K562 (cell line): ENCODE data around the gene STX11. TPM values are rescaled to one million over a fixed set of nuclear protein-coding genes. Genes with fewer than 3 reads are reported as not detected.

Experiments used
- ATAC-seq: fragments of 200-7000 bp; cut with Tn5 transposase; 3 replicates; pipeline ENCODE4 v1.9.1; 2020; ENCODE audit warnings: moderate library complexity
- BruUV-seq: library from RNA; stranded (reverse); fragments of 400-500 nt; replicated peaks from 2 replicates; lab custom pipeline; 2021; lab: Mats Ljungman, UMichigan
- CTCF ChIA-PET: fragments of 300-600 bp; formaldehyde crosslinking; extraction: SDS; loops from one replicate; lab custom pipeline; 2021; ENCODE audit warnings: low intra/inter-chr PET ratio; lab: Yijun Ruan, JAX
- POLR2A ChIA-PET: fragments of 300-600, 350-650 bp; sonication (Branson Sonifier 250); formaldehyde crosslinking; extraction: SDS; loops from one replicate; lab custom pipeline; 2021; ENCODE audit warnings: antibody characterized with exemption, inconsistent platforms; lab: Yijun Ruan, JAX
- DNase-seq, 4 experiments: peaks; one replicate each; pipeline versions ENCODE4 v3.0.0 to v3.0.0-alpha.2; 2011 to 2018; ENCODE audit warnings: low spot score in 3 of 4, mixed read lengths in 3 of 4; ENCODE audit errors: extremely low read depth in 1 of 4
- FAIRE-seq: peaks from 2 replicates; lab custom pipeline; 2011; peaks lifted over from hg19 to GRCh38; lab: Jason Lieb, UNC
- H2AFZ ChIP-seq: 2 replicates; pipeline ENCODE4 v1.6.0; 2011; ENCODE audit warnings: low read depth, low read length, control low read depth, inconsistent platforms
- H3K27ac ChIP-seq: fragments of 200-600 bp; 3 replicates; pipeline ENCODE4 v1.8.0; 2011; ENCODE audit warnings: low read depth, mild to moderate bottlenecking, control low read depth, inconsistent platforms, low read length, moderate library complexity, mixed read lengths; ENCODE audit errors: extremely low read depth
- H3K27me3 ChIP-seq, 2 experiments: fragments of 300-600 bp in 1 of 2; 2 replicates in 1 of 2; 3 replicates in 1 of 2; pipeline versions ENCODE4 v1.6.0 to v1.8.0; 2011; ENCODE audit warnings: inconsistent platforms in 2 of 2, low read length in 2 of 2, mild to moderate bottlenecking in 1 of 2, mixed read lengths in 1 of 2, moderate library complexity in 1 of 2; ENCODE audit not compliant: control insufficient read depth in 2 of 2, insufficient read depth in 2 of 2
- H3K36me3 ChIP-seq: fragments of 300-600 bp; 3 replicates; pipeline ENCODE4 v1.8.0; 2011; ENCODE audit warnings: mild to moderate bottlenecking, low read length, inconsistent platforms; ENCODE audit not compliant: control insufficient read depth, insufficient read depth
- H3K4me1 ChIP-seq, 2 experiments: fragments of 200-600 bp in 1 of 2; replicated peaks in 1 of 2; 2 replicates in 1 of 2; 3 replicates in 1 of 2; pipeline versions ENCODE4 v1.5.1 to v1.8.0; 2011; ENCODE audit warnings: inconsistent platforms in 2 of 2, low read length in 2 of 2, mild to moderate bottlenecking in 1 of 2, mixed read lengths in 1 of 2, moderate library complexity in 1 of 2; ENCODE audit not compliant: control insufficient read depth in 2 of 2, insufficient read depth in 2 of 2
- H3K4me2 ChIP-seq: 2 replicates; pipeline ENCODE4 v1.6.1; 2011; ENCODE audit warnings: low read length, control low read depth, inconsistent platforms, mixed read lengths; ENCODE audit not compliant: insufficient read depth
- H3K4me3 ChIP-seq: fragments of 200-600 bp; sonication (generic), shearing (Covaris generic); 2 replicates; pipeline ENCODE4 v1.5.1; 2016; ENCODE audit warnings: control low read depth, inconsistent platforms
- H3K79me2 ChIP-seq: fragments of 200-600 bp; 3 replicates; pipeline ENCODE4 v1.8.0; 2011; ENCODE audit warnings: low read length, inconsistent platforms; ENCODE audit not compliant: control insufficient read depth, insufficient read depth
- H3K9ac ChIP-seq, 2 experiments: 2 replicates each; pipeline versions ENCODE4 v1.6.0 to v1.6.1; 2011; ENCODE audit warnings: low read depth in 2 of 2, low read length in 2 of 2, control low read depth in 1 of 2, inconsistent platforms in 1 of 2, mild to moderate bottlenecking in 1 of 2, mixed read lengths in 1 of 2; ENCODE audit not compliant: insufficient read depth in 1 of 2
- H3K9me1 ChIP-seq: one replicate; pipeline ENCODE4 v1.6.0; 2011; ENCODE audit warnings: inconsistent platforms, mild to moderate bottlenecking, low read length, moderate library complexity; ENCODE audit not compliant: control insufficient read depth, insufficient read depth
- H3K9me3 ChIP-seq: replicated peaks from 2 replicates; pipeline ENCODE4 v1.5.1; 2011; ENCODE audit warnings: low read depth, low read length, inconsistent platforms; ENCODE audit not compliant: control insufficient read depth, insufficient read depth
- H4K20me1 ChIP-seq: replicated peaks from 2 replicates; pipeline ENCODE4 v1.6.1; 2011; ENCODE audit warnings: low read length, inconsistent platforms, mixed read lengths; ENCODE audit not compliant: control insufficient read depth, insufficient read depth
- ADNP ChIP-seq: fragments of 200-800 bp; sonication (Bioruptor generic); IDR thresholded peaks from 2 replicates; pipeline ENCODE4 v1.6.1; 2016; ENCODE audit warnings: missing genetic modification characterization, missing compliant biosample characterization
- CSDE1 ChIP-seq, 2 experiments: fragments of 450-650 bp; IDR thresholded peaks; 2 replicates each; pipeline ENCODE4 v1.6.1; 2016; ENCODE audit warnings: mild to moderate bottlenecking in 1 of 2
- DLX4 ChIP-seq: fragments of 250-450 bp; sonication (Bioruptor Pico); IDR thresholded peaks from 2 replicates; pipeline ENCODE4 v1.6.1; 2021; ENCODE audit warnings: mild to moderate bottlenecking
- FOXP1 ChIP-seq: sonication (generic); formaldehyde crosslinking; IDR thresholded peaks from 2 replicates; pipeline ENCODE4 v1.8.0; 2022; ENCODE audit warnings: mild to moderate bottlenecking, missing genetic modification reagents
- HNRNPLL ChIP-seq: fragments of 200-400 bp; formaldehyde crosslinking; IDR thresholded peaks from 2 replicates; pipeline ENCODE4 v1.6.1; 2017; ENCODE audit warnings: low read length, low read depth, mild to moderate bottlenecking; ENCODE audit not compliant: poor library complexity, severe bottlenecking
- MIER1 ChIP-seq: fragments of 450-650 bp; IDR thresholded peaks from 2 replicates; pipeline ENCODE4 v1.6.1; 2016; ENCODE audit warnings: antibody characterized with exemption, mild to moderate bottlenecking, low read depth
- NFE2L1 ChIP-seq: fragments of 450-650 bp; IDR thresholded peaks from 2 replicates; pipeline ENCODE4 v1.6.1; 2016; ENCODE audit warnings: missing genetic modification characterization, low read depth, mild to moderate bottlenecking, missing compliant biosample characterization, moderate library complexity, borderline replicate concordance
- PRDM10 ChIP-seq: fragments of 450-650 bp; IDR thresholded peaks from 2 replicates; pipeline ENCODE4 v1.6.1; 2018; ENCODE audit not compliant: partially characterized antibody
- SMARCC2 ChIP-seq: fragments of 450-650 bp; IDR thresholded peaks from 2 replicates; pipeline ENCODE4 v1.6.1; 2017; ENCODE audit warnings: antibody characterized with exemption, moderate library complexity, mild to moderate bottlenecking, low read depth
- TCF3 ChIP-seq: sonication (generic); formaldehyde crosslinking; IDR thresholded peaks from 2 replicates; pipeline ENCODE4 v1.4.0; 2020; ENCODE audit warnings: mild to moderate bottlenecking, missing genetic modification reagents
- TRIM25 ChIP-seq: fragments of 450-650 bp; IDR thresholded peaks from 2 replicates; pipeline ENCODE4 v1.7.0; 2016; ENCODE audit warnings: borderline replicate concordance
- ZNF217 ChIP-seq: sonication (generic); formaldehyde crosslinking; IDR thresholded peaks from 2 replicates; pipeline ENCODE4 v1.8.0; 2022; ENCODE audit warnings: mild to moderate bottlenecking, missing genetic modification reagents
- ZNF589 ChIP-seq: fragments of 200-800 bp; sonication (Bioruptor generic); IDR thresholded peaks from 2 replicates; pipeline ENCODE4 v1.6.1; 2016; ENCODE audit warnings: low read depth, missing genetic modification characterization, missing compliant biosample characterization
- WGBS: fragments of 100-300 bp; shearing (Covaris generic); methylation state at CpG from one replicate; pipeline ENCODE4 v1.1.6; 2016; ENCODE audit warnings: low coverage, mixed read lengths; ENCODE audit not compliant: insufficient coverage; ENCODE audit errors: missing lambda C conversion rate; 5-methylcytosine and 5-hydroxymethylcytosine counted together
- in situ Hi-C: fragments of 300-500 bp; cut with MboI; formaldehyde crosslinking; loops from 4 replicates; pipeline ENCODE4 v1.15.0; 2018; ENCODE audit warnings: inconsistent platforms, mixed read lengths
- intact Hi-C: fragments of 100-400 bp; cut with micrococcal nuclease; formaldehyde crosslinking; loops from 2 replicates; pipeline ENCODE4 v1.14.2; 2022
- polyA plus RNA-seq, 8 experiments: library from polyadenylated mRNA; depleted of rRNA in 4 of 8; stranded (reverse) in 5 of 8; unstranded in 3 of 8; fragments of >200 nt; fragmentation: Nextera tagmentation in 2 of 8; fragmentation: Illumina TruSeq in 1 of 8; extraction: Ambion mirVana in 2 of 8; extraction: Trizol in 1 of 8; gene quantifications; 2 replicates each; pipeline versions ENCODE4 v1.2.1 to v1.2.3, GENCODE V29; 2011 to 2014; ENCODE audit warnings: inconsistent platforms in 1 of 8, missing spikeins in 1 of 8
- total RNA-seq, 7 experiments: library from RNA; depleted of rRNA in 6 of 7; stranded (reverse); fragments of >200 nt in 6 of 7; fragmentation: Illumina TruSeq in 2 of 7; extraction: Trizol in 2 of 7; gene quantifications; 2 replicates each; pipeline versions ENCODE4 v1.2.1 to v1.2.3, GENCODE V29; 2011 to 2021; ENCODE audit warnings: low replicate concordance in 1 of 7

The STX11 gene
- total and polyA plus RNA-seq, 9 of the 15 experiments (the other 6 are each of a cell fraction or from before 2014, with no cell fraction given), result 0.06 to 0.73 (median 0.40) TPM

GRCh38 chr6:144134176-144134575 lies 16.1 kb upstream of the STX11 start:
- H3K27me3 ChIP-seq, result peaks cover 3 to 5% of the 10 kb centered on the region in 2 experiments; a peak in 4 of 5 replicates
- H3K79me2 ChIP-seq, result no peaks in the 10 kb centered on the region
- H4K20me1 ChIP-seq, result no peaks in the 10 kb centered on the region
- no peak overlapping the region for H3K9ac ChIP-seq
- no peak overlapping the region for H3K4me3 ChIP-seq
- BruUV-seq, result no TSS peak
- POLR2A ChIA-PET, result no interaction called here
- no peak for TF ChIP-seq FOXP1 (CRISPR knock-in tag)
- no peak for TF ChIP-seq HNRNPLL
- no peak for TF ChIP-seq ZNF589 (CRISPR knock-in tag)
- TF ChIP-seq ZNF217 (CRISPR knock-in tag), result no peak
- TF ChIP-seq DLX4 (CRISPR knock-in tag), result no peak
- TF ChIP-seq MIER1, result no peak
- TF ChIP-seq SMARCC2, result no peak
- TF ChIP-seq TCF3 (CRISPR knock-in tag), result no peak
- no peak for TF ChIP-seq CSDE1 (IDR thresholded peaks at IDR 0.05)
- TF ChIP-seq TRIM25, result no peak
- no peak for TF ChIP-seq ADNP (tag)
- no peak for TF ChIP-seq NFE2L1 (tag)
- no peak for TF ChIP-seq PRDM10
- TF ChIP-seq, all 486 proteins: peak for 0
- intact Hi-C loops (no loop called here), in situ Hi-C loops (no loop called here)
- WGBS, result 12% methylated on average over 2 of the region's 2 CpGs
- DNase-seq (no peak), FAIRE-seq (no peak), ATAC-seq (no peak)
- H3K4me2 ChIP-seq, result no peak overlapping the region
- H3K36me3 ChIP-seq, result no peaks in the 10 kb centered on the region
- no peak overlapping the region for H3K27ac ChIP-seq
- CTCF ChIA-PET, result no interaction called here
- H3K9me1 ChIP-seq, result no peaks in the 10 kb centered on the region
- no peaks in the 10 kb centered on the region for H3K9me3 ChIP-seq
- H2AFZ ChIP-seq, result no peak overlapping the region
- H3K4me1 ChIP-seq, result 0 out of 5 replicates have a peak, but pooled peaks cover 0 to 2% of the 10 kb centered on the region in 2 experiments
